ENCODE results near the gene TMCO4. TPM values are rescaled to one million over a fixed set of nuclear protein-coding genes. Genes with fewer than 3 reads are reported as not detected.

Gene TMCO4
- total RNA-seq, 4 donors from 2014 or later, result 22.5 to 26.2 (median 23.8) TPM

DNA sequence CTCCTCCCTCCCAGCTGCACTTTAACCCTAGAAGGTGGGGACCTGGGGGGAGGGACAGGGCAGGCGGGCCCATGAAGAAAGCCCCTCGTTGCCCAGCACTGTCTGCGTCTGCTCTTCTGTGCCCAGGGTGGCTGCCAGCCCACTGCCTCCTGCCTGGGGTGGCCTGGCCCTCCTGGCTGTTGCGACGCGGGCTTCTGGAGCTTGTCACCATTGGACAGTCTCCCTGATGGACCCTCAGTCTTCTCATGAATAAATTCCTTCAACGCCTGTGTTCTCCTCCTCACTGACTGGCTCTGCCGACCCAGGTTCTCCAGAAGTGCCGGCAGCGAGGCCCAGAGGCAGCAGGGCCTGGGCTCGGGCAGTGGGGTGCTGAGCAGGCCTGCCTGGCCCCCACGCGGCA is 141.5 kb downstream of the TMCO4 start:
- TF ChIP-seq, protein P1, sequence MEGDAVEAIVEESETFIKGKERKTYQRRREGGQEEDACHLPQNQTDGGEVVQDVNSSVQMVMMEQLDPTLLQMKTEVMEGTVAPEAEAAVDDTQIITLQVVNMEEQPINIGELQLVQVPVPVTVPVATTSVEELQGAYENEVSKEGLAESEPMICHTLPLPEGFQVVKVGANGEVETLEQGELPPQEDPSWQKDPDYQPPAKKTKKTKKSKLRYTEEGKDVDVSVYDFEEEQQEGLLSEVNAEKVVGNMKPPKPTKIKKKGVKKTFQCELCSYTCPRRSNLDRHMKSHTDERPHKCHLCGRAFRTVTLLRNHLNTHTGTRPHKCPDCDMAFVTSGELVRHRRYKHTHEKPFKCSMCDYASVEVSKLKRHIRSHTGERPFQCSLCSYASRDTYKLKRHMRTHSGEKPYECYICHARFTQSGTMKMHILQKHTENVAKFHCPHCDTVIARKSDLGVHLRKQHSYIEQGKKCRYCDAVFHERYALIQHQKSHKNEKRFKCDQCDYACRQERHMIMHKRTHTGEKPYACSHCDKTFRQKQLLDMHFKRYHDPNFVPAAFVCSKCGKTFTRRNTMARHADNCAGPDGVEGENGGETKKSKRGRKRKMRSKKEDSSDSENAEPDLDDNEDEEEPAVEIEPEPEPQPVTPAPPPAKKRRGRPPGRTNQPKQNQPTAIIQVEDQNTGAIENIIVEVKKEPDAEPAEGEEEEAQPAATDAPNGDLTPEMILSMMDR (IDR thresholded peaks at IDR 0.05; ENCODE audit: low read depth), result no peak

DNA sequence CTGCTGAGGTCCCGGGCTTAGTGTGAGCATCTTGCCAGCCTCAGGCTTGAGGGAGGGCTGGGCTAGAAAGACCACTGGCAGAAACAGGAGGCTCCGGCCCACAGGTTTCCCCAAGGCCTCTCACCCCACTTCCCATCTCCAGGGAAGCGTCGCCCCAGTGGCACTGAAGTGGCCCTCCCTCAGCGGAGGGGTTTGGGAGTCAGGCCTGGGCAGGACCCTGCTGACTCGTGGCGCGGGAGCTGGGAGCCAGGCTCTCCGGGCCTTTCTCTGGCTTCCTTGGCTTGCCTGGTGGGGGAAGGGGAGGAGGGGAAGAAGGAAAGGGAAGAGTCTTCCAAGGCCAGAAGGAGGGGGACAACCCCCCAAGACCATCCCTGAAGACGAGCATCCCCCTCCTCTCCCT is 142.2 kb downstream of the TMCO4 start:
- TF ChIP-seq, protein P1 (IDR thresholded peaks at IDR 0.05; ENCODE audit: low read depth), result no peak

DNA sequence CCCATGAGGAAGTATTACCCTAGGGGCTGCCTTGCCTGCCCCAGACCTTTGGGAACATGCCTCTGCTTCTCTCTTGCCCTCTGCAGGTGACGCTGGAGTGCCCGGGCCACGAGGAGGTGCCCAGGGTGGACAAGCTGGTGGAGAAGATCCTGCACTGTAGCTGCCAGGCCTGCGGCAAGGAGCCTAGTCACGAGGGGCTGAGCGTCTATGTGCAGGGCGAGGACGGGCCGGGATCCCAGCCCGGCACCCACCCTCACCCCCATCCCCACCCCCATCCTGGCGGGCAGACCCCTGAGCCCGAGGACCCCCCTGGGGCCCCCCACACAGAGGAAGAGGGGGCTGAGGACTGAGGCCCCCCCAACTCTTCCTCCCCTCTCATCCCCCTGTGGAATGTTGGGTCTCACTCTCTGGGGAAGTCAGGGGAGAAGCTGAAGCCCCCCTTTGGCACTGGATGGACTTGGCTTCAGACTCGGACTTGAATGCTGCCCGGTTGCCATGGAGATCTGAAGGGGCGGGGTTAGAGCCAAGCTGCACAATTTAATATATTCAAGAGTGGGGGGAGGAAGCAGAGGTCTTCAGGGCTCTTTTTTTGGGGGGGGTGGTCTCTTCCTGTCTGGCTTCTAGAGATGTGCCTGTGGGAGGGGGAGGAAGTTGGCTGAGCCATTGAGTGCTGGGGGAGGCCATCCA is 142.8 kb downstream of the TMCO4 start:
- TF ChIP-seq, protein P1 (IDR thresholded peaks at IDR 0.05; ENCODE audit: low read depth), result no peak

DNA sequence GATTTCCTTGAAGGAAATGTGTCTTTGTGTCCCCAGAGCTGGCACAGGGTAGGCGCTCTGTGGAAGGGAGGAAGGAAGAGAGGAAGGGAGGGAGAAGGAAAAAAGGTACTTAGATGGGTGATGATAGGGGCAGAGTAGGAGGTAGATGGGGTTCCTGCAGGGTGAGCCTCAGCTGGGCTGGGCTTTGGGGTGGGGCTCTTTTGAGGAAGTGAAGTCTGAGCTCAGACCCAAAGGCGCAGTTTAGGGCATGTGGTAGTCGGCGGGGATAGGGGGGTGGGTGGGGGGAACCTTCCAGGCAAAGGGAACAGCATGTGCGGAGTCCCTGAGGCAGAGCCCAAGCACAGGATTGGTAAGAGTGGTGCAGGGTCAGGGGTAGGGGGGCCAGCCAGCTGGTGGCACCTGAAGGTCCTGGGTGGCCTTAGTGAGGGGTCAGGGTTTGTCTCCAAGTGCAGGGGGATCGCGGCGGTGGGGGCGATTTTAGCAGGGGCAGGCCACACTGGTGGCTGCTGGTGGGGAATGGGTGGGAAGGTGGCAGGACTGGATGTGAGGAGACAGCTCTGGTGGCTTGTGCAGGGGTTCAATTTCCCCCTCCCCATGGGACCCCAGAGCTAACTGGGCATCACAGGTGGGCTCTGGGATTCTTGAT is 143.5 kb downstream of the TMCO4 start:
- TF ChIP-seq, protein P1 (IDR thresholded peaks at IDR 0.05; ENCODE audit: low read depth), result no peak

DNA sequence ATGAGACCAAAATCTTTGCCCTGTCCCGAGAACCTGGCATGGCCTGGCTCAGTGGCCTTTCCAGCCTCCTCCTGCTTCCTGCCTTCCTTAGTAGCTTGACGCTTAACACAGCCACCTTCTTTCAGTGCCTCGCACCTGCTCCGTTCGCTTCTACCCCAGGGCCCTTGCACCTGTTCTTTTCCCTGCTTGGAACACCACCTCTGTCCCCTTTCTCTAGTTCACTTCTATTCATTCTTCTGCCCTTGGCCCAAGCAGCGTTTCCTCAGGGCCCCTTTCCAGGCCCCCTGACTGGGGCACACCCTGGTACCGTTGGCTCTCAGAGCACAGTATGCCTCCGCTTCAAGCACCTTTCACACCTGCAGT is 144.0 kb downstream of the TMCO4 start:
- TF ChIP-seq, protein P1 (IDR thresholded peaks at IDR 0.05; ENCODE audit: low read depth), result no peak

DNA sequence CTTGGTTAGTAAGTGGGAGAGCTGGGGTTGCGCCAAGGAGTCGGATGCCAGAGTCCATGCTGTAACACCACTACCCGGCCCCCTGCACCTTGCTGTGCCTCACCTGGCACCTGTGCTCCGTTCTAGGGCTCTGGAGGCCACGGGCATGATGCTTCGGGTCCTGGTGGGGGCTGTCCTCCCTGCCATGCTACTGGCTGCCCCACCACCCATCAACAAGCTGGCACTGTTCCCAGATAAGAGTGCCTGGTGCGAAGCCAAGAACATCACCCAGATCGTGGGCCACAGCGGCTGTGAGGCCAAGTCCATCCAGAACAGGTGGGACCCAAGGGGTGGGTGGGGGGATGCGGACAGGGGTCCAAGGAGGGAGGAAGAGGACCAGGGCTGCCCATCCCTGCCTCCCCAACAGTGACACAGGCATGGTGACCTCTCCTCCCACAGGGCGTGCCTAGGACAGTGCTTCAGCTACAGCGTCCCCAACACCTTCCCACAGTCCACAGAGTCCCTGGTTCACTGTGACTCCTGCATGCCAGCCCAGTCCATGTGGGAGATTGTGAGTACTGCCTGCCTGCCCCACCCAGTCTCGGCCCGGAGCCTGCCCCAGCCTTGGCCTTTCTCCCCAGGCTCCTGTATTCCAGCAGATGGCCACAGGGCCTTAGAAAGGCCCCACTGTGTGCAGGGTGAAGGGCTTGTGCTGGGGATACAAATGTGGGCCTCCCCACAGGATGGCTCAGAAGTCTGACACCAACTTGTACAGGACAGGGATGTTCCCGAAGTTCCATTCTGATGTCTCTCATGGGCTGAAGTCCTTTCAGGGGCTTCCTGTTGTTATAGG is 144.6 kb downstream of the TMCO4 start:
- TF ChIP-seq, protein P1 (IDR thresholded peaks at IDR 0.05; ENCODE audit: low read depth), result no peak

DNA sequence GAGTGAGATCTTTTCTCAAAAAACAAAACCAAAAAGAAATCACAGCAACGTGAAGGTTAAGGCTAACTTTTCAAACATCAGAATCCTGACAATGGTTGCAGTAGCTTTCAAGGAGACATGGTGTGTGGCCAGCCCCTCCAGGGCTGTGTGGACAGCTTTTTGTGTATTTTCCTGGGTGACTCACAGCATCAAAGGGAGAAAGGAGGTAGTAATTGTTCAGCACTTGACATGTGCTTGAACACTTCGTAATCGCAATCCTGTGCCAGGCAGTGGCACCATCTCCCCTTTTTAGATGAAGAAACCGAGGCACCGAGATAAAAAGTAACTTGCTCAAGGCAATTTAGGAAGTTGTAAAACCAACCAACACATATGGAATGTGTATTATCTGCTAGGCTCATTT is 145.3 kb downstream of the TMCO4 start:
- TF ChIP-seq, protein P1 (IDR thresholded peaks at IDR 0.05; ENCODE audit: low read depth), result no peak

Data from subcutaneous adipose tissue (tissue), 4 donors.